ENCODE data around the gene TMEM270.

TMEM270 gene

DNA sequence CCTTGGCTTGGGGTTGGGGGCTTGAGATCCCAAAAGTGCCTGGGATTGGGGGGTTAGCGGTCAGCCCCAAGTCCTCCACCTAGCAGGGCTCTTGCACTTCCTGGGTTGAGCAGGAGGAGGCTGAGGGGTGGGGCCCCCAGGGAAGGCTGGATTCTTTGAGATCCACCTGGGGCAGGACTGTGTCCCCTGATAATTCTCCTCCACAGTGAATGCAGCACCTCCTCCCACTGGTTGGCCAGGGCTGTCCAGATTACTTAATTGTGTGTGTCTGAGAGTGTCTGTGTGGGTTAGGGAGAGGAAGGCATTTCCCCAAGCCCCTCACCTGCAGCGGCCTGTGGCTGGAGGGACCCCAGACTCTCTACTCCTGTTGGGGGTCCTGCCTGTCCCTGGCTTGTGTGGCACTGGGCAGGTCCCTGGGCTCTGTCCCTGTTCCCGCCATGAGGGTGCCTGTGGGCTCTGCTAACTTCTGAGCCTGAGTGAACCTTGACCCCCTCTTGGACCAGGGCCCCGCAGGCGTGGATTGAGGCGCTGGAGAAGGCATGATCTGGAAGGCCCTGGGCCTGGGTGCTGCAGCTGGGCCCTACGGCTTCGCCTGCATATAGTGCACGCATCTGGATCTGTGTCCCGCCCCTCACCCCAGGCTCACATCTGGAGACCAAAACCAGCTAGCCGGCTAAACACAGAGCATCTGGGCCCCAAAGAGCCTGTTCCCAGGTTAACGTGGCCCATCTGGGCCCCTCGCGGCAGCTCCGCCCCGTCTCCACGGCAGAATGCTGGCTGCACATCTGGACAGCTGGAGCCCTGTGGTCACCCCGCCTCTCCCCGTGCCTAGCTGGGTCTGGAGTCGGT is 10.4 kb downstream of the TMEM270 start:
- H3K4me3 ChIP-seq (ENCODE audit: low read depth, low read length), result no peak overlapping the region
- TF ChIP-seq, protein P1, sequence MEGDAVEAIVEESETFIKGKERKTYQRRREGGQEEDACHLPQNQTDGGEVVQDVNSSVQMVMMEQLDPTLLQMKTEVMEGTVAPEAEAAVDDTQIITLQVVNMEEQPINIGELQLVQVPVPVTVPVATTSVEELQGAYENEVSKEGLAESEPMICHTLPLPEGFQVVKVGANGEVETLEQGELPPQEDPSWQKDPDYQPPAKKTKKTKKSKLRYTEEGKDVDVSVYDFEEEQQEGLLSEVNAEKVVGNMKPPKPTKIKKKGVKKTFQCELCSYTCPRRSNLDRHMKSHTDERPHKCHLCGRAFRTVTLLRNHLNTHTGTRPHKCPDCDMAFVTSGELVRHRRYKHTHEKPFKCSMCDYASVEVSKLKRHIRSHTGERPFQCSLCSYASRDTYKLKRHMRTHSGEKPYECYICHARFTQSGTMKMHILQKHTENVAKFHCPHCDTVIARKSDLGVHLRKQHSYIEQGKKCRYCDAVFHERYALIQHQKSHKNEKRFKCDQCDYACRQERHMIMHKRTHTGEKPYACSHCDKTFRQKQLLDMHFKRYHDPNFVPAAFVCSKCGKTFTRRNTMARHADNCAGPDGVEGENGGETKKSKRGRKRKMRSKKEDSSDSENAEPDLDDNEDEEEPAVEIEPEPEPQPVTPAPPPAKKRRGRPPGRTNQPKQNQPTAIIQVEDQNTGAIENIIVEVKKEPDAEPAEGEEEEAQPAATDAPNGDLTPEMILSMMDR (conservative IDR thresholded peaks at IDR 0.05; ENCODE audit: low read depth, low read length), result no peak
- no peak for DNase-seq (ENCODE audit: low read depth)

DNA sequence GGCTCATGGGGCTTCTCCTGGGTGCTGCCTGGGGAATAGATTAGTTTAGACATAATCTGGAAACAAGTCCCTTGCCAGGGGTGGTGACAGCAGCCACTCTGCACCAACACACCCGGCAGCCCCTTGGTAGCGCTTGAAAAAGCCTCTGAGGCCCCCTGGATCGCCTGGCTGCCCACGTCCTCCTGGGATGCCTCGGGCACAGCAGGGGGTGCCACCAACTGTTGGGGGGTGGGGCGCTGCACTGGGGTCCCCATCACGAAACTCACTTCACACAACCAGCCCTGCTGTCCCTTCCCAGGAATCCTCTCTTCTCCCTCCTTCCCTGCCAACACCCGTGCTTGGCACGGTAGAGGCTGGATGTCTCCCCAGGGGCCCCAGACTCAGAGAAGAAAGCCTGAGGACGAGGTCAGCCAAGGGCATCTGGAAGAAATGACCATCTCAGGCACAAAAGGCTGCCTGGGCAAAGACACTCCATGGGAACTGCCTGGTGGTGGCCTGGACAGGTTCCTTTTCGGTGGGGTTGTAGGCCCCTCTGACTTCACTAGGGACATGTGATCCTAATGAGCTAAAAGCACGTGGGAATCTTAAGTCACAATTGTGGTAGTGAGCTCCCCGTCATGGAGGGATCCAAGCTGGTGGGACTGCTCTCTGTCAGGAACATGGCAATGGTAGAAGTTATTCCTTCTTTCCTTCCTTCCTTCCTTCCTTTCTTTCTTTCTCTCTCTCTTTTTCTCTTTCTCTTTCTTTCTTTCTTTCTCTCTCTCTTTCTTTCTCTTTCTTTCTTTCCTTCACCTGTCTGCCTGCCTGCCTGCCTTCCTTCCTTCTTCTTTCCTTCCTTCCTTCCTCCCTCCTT is 11.3 kb downstream of the TMEM270 start:
- no peak for DNase-seq (ENCODE audit: low read depth)
- no peak overlapping the region for H3K4me3 ChIP-seq (ENCODE audit: low read depth, low read length)
- TF ChIP-seq, protein P1 (conservative IDR thresholded peaks at IDR 0.05; ENCODE audit: low read depth, low read length), result no peak

DNA sequence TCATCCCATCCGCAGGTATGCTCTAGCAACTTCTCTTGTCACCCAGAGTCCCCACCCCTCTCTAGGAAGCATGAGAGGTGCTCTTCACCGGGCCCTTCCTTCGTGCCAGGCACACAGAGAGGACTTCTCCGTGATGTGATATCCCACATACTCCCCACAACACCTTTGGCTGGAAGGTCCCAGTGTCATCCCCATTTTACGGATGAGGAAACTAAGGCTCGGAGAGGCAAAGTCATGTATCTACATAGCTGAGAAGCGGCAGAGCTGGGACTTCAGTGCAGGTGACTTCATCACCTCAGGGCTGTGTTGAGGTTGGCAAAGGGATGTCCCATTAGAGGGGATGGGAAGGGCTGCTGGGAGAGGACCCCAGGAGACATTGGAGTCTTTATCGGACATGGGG is 15.4 kb downstream of the TMEM270 start:
- H3K4me3 ChIP-seq (ENCODE audit: low read depth, low read length), result no peak overlapping the region
- DNase-seq (ENCODE audit: low read depth), result no peak
- TF ChIP-seq, protein P1 (conservative IDR thresholded peaks at IDR 0.05; ENCODE audit: low read depth, low read length), result no peak

DNA sequence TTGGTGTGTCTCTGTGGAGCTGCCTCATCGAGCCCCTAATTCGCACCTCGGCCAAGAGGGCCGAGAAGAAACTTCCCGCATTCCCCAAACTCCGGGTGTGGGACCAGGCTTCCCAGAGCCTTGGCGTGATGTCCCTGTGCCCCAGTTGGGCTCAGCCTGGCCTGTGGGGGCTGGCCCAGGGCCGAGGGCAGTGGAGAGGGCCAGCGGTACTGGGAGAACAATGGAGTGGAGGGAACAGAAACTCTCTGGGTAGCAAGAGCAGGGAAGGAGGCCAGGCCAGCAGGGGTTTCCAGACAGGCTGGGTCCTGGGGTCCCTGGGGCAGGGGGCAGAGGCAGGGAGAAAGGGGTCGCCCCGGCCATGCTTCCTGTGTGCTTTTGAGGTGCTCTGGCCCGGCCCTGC is 16.0 kb downstream of the TMEM270 start:
- no peak for DNase-seq (ENCODE audit: low read depth)
- TF ChIP-seq, protein P1 (conservative IDR thresholded peaks at IDR 0.05; ENCODE audit: low read depth, low read length), result no peak
- H3K4me3 ChIP-seq (ENCODE audit: low read depth, low read length), result no peak overlapping the region

DNA sequence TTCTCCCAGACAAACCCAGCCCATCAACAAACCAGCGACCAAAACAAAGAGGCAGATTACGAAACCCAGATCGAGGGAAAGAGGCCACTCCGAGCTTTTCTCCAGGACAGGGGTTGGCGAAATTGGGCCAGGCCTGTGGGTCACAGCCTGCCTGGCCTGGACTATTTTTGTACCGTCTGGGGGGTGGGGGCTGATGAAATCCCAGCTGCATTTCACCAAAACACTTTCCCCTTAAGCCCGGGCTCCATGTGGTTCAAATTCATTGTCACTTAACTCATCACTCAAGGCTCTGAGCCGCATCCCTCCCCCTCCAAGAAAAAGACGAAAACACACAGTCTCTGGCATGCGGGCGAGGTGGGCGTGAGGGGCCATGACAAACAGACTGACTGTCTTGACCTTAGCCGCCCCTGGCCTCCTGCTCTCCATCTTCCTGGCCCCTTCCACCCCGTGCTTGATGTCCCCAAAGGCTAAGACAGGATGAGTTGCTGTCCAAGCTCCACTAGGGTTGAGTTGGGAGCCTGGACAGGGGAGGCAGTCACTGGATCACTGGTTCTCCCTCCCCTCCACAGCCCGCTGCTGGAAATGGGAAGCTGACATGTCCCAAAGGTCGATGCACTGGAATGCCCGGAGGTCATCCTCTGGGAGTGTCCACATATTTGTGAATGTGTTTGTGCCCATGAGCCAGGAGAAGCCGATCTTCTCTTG is 19.2 kb downstream of the TMEM270 start:
- TF ChIP-seq, protein P1 (conservative IDR thresholded peaks at IDR 0.05; ENCODE audit: low read depth, low read length), result no peak
- no peak overlapping the region for H3K4me3 ChIP-seq (ENCODE audit: low read depth, low read length)
- no peak for DNase-seq (ENCODE audit: low read depth)

DNA sequence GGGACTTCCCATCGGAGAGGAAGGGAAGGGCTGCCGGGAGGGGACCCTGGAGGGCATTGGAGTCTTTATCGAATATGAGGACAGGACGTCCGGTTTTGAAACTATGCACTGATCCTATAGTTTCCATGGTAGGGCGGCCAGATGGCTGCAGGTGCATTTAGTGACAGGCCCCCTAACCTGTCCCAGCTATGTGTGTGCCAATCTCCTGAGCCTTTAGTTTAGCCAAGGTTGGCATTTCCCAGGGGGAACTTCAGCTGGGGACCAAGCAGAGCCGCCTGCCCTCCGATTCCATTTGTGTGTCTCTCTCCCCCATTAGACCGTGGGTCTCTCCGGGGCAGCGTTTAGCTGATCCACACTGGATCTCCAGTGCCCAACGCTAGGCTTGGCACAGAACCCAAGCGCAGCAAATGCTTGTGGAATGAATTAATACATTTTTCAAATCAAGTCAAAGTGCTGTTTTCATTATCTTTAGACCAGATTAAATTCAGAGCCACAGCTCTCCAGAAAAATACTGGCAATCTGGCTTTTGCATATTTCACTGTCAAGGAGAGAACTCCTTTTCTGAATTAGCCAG is 19.9 kb downstream of the TMEM270 start:
- H3K4me3 ChIP-seq (ENCODE audit: low read depth, low read length), result no peak overlapping the region
- TF ChIP-seq, protein P1 (conservative IDR thresholded peaks at IDR 0.05; ENCODE audit: low read depth, low read length), result no peak
- no peak for DNase-seq (ENCODE audit: low read depth)

Measured in choroid plexus epithelial cell (primary cell).